Endodermal cell (in vitro differentiated cells): ENCODE measurements around the gene USH1G. TPM values are rescaled to one million over a fixed set of nuclear protein-coding genes. Genes with fewer than 3 reads are reported as not detected.

Source experiments
- DNase-seq: peaks from one replicate; pipeline ENCODE4 v3.0.0-alpha.2; 2017
- H3K27ac ChIP-seq: 2 replicates; pipeline ENCODE4 v1.5.1; 2013; ENCODE audit warnings: mild to moderate bottlenecking, low read depth, low read length, moderate library complexity
- H3K27me3 ChIP-seq: 2 replicates; pipeline ENCODE4 v1.6.1; 2013; ENCODE audit warnings: mild to moderate bottlenecking, low read length, moderate library complexity; ENCODE audit not compliant: insufficient read depth, control insufficient read depth, poor library complexity, severe bottlenecking
- H3K36me3 ChIP-seq: 2 replicates; pipeline ENCODE4 v1.7.0; 2013; ENCODE audit warnings: mild to moderate bottlenecking, low read length, moderate library complexity; ENCODE audit not compliant: control insufficient read depth, insufficient read depth
- H3K4me1 ChIP-seq: one replicate; pipeline ENCODE4 v1.7.0; 2013; ENCODE audit warnings: low read length; ENCODE audit not compliant: control insufficient read depth, insufficient read depth
- H3K4me3 ChIP-seq: 2 replicates; pipeline ENCODE4 v1.5.1; 2013; ENCODE audit warnings: mild to moderate bottlenecking, low read length, moderate library complexity
- H3K9ac ChIP-seq: 2 replicates; pipeline ENCODE4 v1.6.1; 2013; ENCODE audit warnings: mild to moderate bottlenecking, low read length, moderate library complexity; ENCODE audit not compliant: poor library complexity, severe bottlenecking; ENCODE audit errors: extremely low read depth
- H3K9me3 ChIP-seq: 2 replicates; pipeline ENCODE4 v1.6.1; 2013; ENCODE audit warnings: mild to moderate bottlenecking, low read length, moderate library complexity; ENCODE audit not compliant: control insufficient read depth
- H3K27ac Mint-ChIP-seq: 2 replicates; pipeline ENCODE4 v1.8.0; 2020; ENCODE audit warnings: mixed read lengths
- H3K27me3 Mint-ChIP-seq: 2 replicates; pipeline ENCODE4 v1.8.0; 2021; ENCODE audit warnings: mild to moderate bottlenecking, mixed read lengths; ENCODE audit not compliant: insufficient read depth
- H3K36me3 Mint-ChIP-seq: 2 replicates; pipeline ENCODE4 v1.8.0; 2020; ENCODE audit warnings: low read depth, mixed read lengths
- H3K4me1 Mint-ChIP-seq: 2 replicates; pipeline ENCODE4 v1.8.0; 2020; ENCODE audit warnings: mixed read lengths
- H3K4me3 Mint-ChIP-seq: 2 replicates; pipeline ENCODE4 v1.8.0; 2020; ENCODE audit warnings: mild to moderate bottlenecking, moderate library complexity, mixed read lengths
- H3K9me3 Mint-ChIP-seq: 2 replicates; pipeline ENCODE4 v1.8.0; 2020; ENCODE audit warnings: mild to moderate bottlenecking, mixed read lengths
- CTCF ChIP-seq: fragments of 200-600 bp; sonication (generic); conservative IDR thresholded peaks from 2 replicates; pipeline ENCODE4 v1.5.0; 2021; ENCODE audit warnings: antibody characterized with exemption, mild to moderate bottlenecking
- WGBS, 2 experiments: methylation state at CpG; one replicate each; pipeline versions ENCODE4 v1.1.5 to v1.1.7; 2013; ENCODE audit warnings: missing lambda C conversion rate in 2 of 2, mixed read lengths in 1 of 2; ENCODE audit not compliant: insufficient coverage in 1 of 2, insufficient read length in 1 of 2; 5-methylcytosine and 5-hydroxymethylcytosine counted together
- total RNA-seq, 2 donors: library from RNA; stranded (reverse); fragmentation: NEBNext Ultra II Directional in 1 of 2; extraction: Animal tissue kit (Norgen Biotek cat#: 25700) in 1 of 2; gene quantifications; 2 replicates in 1 of 2; 3 replicates in 1 of 2; pipeline ENCODE4 v1.2.1, GENCODE V29; 2021

Gene USH1G
- total RNA-seq, 2 donors from 2014 or later, result 0.11 to 0.13 TPM

- H3K9ac ChIP-seq, result no peak overlapping the region
- WGBS, 2 experiments, result 86% methylated on average over 3 of the region's 3 CpGs; no CpG with 5 or more reads in 1 of the 2 experiments
- no peak for DNase-seq
These were observed 28.0 kb upstream of the USH1G start for GRCh38 chr17:74951065-74951464.

GRCh38 chr17:74950207-74950606, 27.2 kb upstream of the USH1G start:
- 67 to 71% methylated on average over 4 to 8 of the region's 8 CpGs for WGBS, 2 experiments
- DNase-seq, result peak; percentile 69
- H3K4me1 Mint-ChIP-seq, result no peaks in the 10 kb centered on the region
- no peak overlapping the region for H3K27ac ChIP-seq
- H3K9ac ChIP-seq, result no peak overlapping the region
- H3K27me3 Mint-ChIP-seq, result peaks cover 31% of the 10 kb centered on the region
- no peaks in the 10 kb centered on the region for H3K9me3 ChIP-seq
- H3K27me3 ChIP-seq, result peaks cover 14% of the 10 kb centered on the region
- no peak overlapping the region for H3K4me3 Mint-ChIP-seq
- no peaks in the 10 kb centered on the region for H3K4me1 ChIP-seq
- H3K36me3 ChIP-seq, result no peaks in the 10 kb centered on the region
- no peak for TF ChIP-seq CTCF
- no peak overlapping the region for H3K27ac Mint-ChIP-seq
- H3K4me3 ChIP-seq, result no peak overlapping the region
- H3K9me3 Mint-ChIP-seq, result no peaks in the 10 kb centered on the region
- H3K36me3 Mint-ChIP-seq, result no peaks in the 10 kb centered on the region

More at GRCh38 chr17:74951065-74951464, 28.0 kb upstream of the USH1G start:
- Mint-ChIP-seq H3K4me3 (no peak overlapping the region), H3K9me3 (no peaks in the 10 kb centered on the region), H3K27me3 (peaks cover 28% of the 10 kb centered on the region), H3K36me3 (no peaks in the 10 kb centered on the region), H3K4me1 (no peaks in the 10 kb centered on the region), H3K27ac (no peak overlapping the region)
- no peaks in the 10 kb centered on the region for H3K4me1 ChIP-seq
- peaks cover 9% of the 10 kb centered on the region for H3K27me3 ChIP-seq
- no peaks in the 10 kb centered on the region for H3K36me3 ChIP-seq
- no peak overlapping the region for H3K27ac ChIP-seq
- TF ChIP-seq CTCF, result no peak
- H3K9me3 ChIP-seq, result no peaks in the 10 kb centered on the region
- no peak overlapping the region for H3K4me3 ChIP-seq

- no peak overlapping the region for H3K4me3 Mint-ChIP-seq
- Histone ChIP-seq H3K9ac (no peak overlapping the region), H3K27me3 (peaks cover 20% of the 10 kb centered on the region), H3K27ac (no peak overlapping the region), H3K9me3 (no peaks in the 10 kb centered on the region), H3K4me3 (no peak overlapping the region), H3K36me3 (no peaks in the 10 kb centered on the region), H3K4me1 (no peaks in the 10 kb centered on the region)
- 72 to 75% methylated on average over 8 to 12 of the region's 12 CpGs for WGBS, 2 experiments
- H3K27ac Mint-ChIP-seq, result no peak overlapping the region
- peaks cover 30% of the 10 kb centered on the region for H3K27me3 Mint-ChIP-seq
- no peaks in the 10 kb centered on the region for H3K36me3 Mint-ChIP-seq
- no peaks in the 10 kb centered on the region for H3K9me3 Mint-ChIP-seq
- no peak for DNase-seq
- no peaks in the 10 kb centered on the region for H3K4me1 Mint-ChIP-seq
- no peak for TF ChIP-seq CTCF
These were observed 26.5 kb upstream of the USH1G start for GRCh38 chr17:74949455-74950115.
